IPS-NIHi7 (cell line): Measurements from ENCODE around the gene FGFRL1.
"Not testable (repeated sequence)": the region's sequence is repeated elsewhere in the genome, so short reads cannot be mapped to it uniquely, and the experiment has no call there.

Source experiments
- DNase-seq: peaks from one replicate; pipeline ENCODE4 v3.0.0; 2012; ENCODE audit warnings: mixed read lengths; ENCODE audit errors: extremely low spot score

FGFRL1 gene

DNA sequence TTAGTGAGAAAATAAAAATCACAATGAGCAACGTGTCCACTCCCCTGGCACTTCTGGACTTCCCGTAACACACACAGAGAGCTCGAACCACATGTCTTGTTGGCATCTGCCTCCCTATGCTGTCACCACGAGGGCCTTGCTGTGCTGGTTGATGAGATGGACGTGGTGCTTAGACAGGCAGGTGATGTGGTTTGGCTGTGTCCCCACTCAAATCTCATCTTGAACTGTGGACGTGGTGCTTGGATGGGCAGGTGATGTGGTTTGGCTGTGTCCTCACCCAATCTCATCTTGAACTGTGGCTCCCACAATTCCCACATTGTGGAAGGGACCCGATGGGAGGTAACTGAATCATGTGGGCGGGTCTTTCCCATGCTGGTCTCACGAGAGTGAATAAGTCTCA, 40.0 kb downstream of the FGFRL1 start:
- no peak for DNase-seq

DNA sequence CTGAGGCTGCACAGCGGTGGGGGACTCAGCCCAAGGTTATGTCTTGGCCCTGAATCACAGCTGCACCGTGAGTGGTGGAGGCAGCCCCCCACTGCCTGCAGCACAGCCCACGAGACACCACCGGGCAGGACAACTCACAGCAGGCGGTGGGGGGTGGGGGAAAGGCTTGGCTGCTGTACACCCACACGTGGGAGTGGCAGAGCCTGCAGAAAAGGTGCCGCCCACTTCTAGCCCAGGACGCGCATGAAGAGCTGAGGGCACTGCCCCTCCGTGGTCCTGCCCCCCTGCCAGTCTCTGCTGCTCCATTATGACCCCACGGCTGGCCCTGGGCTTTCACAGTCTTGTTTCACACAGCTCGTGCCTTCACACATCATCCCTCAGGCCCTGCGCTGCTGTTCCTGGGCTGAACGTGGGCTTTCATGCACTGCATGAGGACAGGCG, 40.8 kb downstream of the FGFRL1 start:
- no peak for DNase-seq

DNA sequence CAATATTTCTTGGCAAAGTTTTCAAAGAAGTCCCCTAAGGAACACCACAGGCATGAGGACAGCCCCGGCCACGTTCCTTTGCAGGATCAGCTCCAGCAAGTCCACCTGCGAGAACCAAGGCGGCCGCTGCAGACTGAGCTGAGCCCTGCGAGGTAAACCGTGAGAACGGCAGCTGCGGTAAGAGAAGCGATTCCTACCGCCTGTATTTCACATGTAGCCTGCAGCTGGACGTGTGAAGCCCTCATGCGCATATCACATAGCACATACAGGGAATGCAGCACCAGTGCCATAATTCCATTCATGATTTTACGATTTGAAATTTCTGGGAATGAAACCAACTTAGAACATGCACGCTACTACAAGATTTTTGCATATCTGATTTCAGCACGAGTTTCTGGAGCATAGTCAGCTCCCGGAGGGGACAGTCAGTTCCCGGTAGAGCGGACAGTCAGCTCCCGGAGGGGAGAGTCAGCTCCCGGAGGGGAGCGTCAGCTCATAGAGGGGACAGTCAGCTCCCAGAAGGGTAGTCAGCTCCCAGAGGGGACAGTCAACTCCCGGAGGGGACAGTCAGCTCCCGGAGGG, 41.7 kb downstream of the FGFRL1 start:
- DNase-seq: no peak

DNA sequence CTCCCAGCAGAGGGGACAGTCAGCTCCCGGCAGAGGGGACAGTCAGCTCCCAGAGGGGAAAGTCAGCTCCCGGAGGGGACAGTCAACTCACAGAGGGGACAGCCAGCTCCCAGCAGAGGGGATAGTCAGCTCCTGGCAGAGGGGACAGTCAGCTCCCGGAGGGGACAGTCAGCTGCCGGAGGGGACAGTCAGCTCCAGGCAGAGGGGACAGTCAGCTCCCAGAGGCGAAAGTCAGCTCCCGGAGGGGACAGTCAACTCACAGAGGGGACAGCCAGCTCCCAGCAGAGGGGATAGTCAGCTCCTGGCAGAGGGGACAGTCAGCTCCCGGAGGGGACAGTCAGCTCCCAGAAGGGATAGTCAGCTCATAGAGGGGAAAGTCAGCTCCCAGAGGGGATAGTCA, 42.5 kb downstream of the FGFRL1 start:
- not testable (repeated sequence) for DNase-seq

DNA sequence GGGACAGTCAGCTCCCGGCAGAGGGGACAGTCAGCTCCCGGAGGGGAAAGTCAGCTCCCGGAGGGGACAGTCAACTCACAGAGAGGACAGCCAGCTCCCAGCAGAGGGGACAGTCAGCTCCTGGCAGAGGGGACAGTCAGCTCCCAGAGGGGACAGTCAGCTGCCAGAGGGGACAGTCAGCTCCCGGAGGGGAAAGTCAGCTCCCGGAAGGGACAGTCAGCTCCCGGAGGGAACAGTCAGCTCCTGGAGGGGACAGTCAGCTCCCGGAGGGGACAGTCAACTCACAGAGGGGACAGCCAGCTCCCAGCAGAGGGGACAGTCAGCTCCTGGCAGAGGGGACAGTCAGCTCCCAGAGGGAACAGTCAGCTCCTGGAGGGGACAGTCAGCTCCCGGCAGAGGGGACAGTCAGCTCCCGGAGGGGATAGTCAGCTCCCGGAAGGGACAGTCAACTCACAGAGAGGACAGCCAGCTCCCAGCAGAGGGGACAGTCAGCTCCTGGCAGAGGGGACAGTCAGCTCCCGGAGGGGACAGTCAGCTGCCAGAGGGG, 43.3 kb downstream of the FGFRL1 start:
- DNase-seq: not testable (repeated sequence)

DNA sequence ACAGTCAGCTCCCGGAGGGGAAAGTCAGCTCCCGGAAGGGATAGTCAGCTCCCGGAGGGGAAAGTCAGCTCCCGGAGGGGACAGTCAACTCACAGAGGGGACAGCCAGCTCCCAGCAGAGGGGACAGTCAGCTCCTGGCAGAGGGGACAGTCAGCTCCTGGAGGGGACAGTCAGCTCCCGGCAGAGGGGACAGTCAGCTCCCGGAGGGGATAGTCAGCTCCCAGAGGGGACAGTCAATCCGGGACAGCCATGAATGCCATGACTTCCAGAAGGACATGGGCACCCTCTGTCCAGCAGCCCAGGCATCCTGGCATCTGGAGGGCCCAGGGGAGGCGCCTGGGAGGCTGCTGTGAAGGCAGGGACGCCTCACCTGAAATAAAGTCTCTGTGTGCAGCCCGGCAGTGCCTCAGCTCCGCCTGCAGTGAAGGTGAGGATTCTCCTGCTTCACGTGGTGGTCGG, 43.8 kb downstream of the FGFRL1 start:
- DNase-seq: not testable (repeated sequence)

DNA sequence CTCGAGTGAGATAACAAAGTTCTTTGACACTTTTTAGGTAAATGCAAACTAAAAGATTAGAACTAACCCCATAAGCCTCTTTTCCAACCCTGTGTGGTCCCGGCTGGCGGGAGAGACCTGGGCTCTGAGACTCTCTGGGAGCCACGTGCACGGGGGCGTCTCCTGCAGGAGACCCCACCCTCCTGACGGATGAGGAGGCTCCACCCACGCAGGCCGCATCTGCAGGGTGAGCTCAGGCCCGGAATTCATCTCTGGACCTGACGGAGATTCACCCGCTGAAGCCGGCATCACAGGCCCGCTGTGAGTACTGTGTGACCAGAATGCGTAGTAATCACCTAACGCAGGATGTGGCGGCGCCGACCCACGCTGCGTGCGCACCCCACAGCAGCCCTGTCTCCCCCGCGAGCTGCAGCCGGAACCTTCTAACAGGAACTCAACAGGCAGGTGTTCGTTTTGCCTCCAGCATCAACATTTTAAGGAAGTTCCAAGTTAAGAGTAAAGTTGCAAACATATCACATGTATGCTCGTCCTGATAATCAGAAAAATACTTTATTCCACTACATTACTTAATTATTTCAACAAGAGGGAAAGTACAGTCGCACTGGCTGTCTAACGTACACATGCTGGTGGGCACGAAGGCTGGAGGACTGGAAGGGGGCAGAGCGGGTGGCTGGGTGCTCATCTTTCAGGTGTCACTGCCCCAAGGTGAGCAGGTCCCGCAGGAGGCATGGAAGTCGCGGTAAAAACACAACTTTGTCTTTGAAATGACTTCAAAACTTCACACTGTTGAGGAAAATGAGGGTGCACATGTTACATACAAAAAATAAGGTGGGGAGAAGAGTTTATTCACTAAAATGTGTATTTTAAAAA, 44.5 kb downstream of the FGFRL1 start:
- peak; percentile 68 for DNase-seq

DNA sequence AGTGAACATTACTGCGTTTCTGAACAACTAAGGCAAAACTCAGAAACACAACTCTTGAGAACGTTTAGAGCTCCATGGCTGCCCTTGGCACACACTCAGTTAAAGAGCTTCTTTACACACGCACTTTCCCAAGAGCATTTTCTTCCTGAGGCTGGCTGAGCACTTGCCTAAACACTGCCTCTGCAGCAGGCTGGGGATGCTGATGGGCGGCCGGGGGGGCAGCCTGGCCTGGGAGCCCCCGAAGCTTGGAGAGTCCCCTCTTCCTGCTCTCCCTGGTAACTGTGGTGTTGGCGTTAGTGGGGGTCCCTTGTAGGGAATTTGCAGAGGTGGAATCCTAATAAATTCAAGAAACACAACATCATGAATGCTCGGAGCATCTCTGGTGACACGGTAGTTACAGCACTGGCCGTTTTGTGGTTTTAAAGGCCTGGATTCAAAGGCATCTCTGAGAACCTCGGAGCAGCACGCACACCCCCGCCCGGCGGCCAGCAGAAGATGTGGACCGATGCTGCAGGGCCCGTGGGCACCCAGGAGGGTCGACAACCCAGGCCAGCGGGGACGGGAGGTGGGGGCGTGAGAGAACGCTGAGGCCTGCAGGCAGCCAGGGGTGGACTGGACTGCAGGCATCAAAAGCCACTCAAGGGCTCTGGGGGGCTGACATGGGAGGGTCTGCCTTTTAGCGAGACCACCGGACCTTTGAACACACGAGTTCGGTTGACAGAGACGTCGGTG, 45.4 kb downstream of the FGFRL1 start:
- DNase-seq: no peak

DNA sequence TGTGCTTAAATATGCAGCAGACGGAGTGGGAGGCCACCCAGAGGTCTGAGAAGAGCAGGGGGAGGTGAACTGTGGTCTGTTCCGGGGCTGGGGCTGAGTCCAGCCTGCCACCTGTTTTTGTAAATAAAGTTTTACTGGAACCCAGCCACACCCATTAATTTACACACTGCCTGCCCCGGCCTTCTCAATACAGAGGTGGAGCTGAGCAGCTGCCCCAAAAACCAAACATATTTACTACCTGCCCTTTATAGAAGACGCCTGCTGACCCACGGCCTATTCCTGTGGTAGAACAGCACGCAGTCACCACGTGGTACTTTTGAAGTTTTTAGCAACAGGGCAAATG, 45.9 kb downstream of the FGFRL1 start:
- DNase-seq: no peak

DNA sequence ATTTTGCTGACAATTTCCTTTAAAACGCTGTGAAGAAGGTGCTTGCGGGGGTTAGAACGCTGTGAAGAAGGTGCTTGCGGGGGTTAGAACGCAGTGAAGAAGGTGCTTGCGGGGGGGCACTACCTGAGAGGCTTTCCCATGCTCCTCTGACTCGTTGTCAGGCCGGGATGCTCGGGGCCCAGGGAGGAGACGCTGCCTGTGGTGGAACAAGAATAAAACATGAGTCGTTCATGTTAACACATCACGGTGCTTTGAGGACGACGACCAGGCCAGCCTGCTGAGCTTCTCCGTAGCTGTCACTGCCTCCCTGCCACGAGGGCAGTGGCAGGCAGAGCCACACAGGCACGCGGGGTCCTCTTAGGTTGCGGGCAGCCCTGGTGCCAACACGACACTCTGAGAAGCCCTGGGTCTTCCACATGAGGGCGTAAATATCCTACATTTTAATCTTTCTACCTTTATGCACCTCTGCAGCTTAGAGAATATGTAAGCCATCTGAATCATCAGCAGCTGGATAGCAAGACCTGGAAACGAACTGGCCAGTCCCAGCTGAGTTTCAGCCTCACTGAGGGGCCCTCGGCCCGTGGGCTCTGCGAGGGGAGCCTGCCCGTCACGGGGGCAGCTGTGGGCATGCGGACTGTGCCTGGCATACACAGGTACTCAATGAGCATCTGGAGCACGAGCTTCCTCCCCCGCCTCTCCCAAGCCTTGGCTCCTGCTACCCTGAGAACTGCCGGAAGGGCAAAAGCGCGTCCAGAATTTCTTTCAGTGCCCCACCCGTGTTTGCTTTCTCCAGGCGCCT, 47.0 kb downstream of the FGFRL1 start:
- DNase-seq: no peak

DNA sequence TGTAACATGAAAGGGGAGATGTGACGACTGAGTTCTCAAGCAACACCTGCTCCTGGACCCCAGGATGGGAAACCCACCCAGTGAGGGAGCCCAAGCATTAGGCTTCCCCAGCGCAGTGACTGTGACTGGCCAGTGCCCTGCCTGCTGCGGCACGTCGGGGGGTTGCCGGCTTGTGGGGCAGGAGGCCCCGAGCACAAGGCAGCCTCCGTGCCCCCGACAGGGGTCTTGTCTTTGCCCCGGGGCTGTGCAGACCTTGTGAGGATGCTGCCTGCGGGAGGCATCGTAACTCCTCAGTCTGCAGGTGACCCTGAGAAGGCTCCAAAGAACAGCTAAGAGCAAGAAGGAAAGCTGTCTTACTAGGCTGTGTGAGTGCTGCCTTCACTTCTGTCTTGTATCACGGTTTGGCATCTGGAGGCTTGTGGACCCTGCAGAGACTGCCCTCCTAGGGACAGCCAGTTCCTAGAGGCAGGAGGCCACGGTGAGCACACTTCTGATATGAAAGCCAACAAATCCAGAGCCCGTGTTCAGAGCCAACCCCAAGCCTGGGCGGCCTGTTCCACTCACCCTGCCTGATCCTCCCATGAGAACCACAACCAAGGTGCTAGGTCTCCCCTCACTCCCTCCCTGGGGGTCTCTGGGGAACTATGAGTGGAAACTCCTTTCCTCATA, 47.7 kb downstream of the FGFRL1 start:
- DNase-seq: no peak

DNA sequence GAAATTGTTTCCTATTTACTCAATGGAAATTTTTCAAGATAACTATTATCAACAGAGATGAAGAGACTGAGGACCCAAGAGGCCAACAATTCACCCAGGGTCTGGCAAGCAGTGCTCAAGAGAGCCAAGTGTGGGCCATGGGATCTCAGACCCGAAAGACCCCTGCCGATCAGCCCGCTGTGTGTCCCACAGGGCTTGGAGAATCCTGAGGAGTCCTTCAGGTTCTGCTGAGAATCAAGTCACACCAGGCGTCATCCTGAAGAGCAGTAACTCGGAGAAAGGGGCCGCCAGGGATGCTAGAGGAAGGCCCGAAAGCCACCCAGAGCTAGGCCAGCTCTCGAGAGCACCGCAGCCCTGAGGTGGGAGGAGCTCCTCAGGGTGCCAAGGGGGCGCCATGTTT, 48.7 kb downstream of the FGFRL1 start:
- no peak for DNase-seq

DNA sequence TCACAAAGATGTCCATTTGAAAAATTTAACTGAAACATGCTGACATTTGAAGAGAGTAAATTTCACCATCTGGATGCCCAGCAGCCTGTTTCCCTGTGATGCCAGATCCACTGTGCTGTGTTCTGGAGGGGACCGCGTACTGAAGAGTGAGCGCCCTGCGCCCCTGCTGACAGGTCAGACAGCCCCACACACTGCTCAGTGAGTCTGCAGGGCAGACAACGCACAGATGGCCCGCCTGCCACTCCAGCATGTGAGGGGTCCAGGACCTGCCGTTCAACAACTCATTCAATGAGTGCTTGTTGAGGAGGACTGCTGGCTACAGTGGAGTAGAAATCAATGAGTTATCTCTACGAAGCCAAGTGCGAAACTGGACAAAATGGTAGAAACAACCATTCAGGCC, 49.2 kb downstream of the FGFRL1 start:
- DNase-seq: no peak

DNA sequence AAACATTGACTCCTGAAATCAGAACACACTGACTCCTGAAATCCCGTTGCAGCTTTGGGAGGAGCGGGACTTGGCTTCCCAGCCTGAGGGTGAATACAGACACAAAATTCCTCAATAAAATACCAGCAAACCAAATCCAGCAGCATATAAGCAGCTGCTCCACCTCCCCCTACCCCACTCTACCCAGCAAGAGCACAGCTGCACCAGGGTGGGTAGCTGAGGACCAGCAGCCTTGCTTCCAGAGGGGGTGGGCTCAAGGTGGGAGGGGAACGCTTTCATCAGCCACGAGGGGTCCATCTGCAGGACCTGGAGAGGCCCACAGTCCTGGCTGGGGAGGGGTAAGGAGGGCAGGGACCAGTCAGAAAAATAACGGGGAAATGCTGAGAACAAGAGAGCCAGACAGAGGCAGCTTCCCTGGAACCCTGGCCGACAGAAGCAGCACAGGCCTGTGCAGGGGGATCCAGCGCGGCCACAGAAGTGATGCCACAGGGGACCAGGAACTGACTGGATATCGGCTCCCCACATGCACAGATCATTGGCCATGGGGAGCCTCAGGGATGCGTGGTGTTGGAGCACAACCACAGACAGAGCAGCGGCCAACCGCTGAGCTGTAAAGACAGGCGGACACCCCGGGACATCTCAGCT, 49.8 kb downstream of the FGFRL1 start:
- DNase-seq: no peak

DNA sequence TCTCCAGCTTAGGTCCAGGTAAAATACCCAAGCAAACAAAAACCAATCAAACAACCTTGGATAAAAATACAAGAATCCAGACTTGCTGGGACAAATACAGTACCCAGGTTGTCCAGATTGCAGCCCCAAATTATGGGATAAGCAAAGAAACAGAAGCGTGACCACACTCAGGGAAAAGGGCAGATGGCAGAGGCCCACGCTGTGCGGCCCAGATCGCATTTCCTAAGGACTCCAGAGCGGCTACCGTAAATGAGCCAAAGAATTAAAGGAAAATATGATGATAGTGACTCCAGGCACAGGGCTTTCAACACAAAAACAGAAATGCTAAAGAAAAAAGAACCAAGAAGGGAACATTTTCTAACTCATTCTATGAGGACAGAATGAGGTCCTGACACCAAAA, 50.3 kb downstream of the FGFRL1 start:
- DNase-seq: no peak

DNA sequence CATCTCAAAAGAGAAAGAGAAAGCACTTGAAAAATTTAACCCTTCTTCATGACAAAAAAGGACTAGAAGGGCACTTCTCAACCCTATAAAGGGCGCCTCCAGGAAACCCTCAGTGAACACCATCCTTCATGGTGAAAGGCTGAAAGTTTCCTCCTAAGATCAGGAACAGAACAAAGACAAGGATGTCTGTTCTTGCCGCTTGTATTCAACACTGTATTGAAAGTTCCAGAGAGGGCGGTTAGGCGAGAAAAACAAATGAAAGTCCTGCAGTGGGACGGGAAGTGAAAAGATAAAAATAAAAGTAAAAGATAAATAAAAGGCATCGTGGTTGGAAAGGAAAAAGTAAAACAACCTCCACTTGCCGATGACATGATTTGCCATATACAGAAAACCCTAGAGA, 51.0 kb downstream of the FGFRL1 start:
- no peak for DNase-seq

DNA sequence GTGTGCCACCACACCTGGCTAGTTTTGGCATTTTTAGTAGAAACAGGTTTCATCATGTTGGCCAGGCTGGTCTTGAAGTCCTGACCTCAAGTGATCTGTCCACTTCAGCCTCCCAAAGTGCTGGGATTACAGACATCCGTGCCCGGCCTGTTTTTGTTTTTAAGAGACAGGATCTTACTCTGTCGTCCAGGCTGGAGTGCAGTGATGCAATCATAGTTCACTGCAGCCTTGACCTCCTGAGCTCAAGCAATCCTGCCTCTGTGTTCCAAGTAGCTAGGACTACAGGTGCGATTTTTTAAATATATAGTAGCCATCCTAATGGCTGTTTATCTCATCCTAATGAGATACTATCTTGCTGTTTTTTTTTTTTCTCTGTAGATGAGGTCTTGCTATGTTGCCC, 54.3 kb downstream of the FGFRL1 start:
- no peak for DNase-seq

DNA sequence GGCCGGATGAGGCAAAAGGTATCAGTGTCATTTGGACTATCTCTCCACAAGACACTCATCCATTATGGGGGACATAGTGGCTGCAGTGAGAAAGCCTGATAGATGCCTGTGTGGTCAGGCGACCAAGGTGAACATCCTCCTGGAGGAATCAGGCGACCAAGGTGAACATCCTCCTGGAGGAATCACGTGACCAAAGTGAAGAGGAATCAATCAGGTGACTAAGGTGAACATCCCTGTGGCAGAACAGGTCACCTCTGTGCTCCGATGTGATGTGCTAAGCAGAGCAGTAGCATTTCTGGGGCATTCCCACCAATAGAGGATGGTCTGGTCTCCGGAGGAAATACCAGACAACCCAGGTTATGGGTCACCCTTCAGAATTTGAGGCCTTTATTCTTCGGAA, 58.0 kb downstream of the FGFRL1 start:
- DNase-seq: no peak

DNA sequence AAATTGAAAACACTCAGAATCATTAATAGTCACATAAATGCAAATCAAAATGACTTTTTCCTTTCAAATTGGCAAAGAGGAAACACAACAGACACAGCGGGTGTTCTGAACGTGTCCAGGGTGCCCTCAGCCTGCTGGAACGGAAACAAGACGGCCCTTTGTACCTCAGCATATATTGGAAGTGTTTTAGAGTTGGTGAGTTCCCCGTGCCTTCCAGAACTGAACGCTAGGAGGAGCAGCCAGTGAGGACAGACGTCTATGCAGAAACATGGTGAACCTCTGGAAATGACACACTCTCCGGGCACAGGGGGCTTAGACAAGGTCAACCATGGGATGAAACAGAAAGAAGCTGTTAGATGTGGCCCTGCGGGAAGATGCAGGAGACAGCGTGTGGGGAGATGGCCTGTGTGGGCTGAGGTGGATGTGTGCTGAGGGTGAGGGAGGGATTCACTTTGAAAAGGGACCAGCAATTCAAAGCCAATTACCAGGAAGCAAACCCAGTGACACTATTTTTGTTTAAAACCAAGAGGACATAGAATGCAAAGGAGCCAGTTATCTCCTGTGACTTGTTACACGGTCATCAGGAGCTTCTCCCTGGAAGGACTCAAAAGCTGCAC, 61.5 kb downstream of the FGFRL1 start:
- DNase-seq: peak; percentile 76

DNA sequence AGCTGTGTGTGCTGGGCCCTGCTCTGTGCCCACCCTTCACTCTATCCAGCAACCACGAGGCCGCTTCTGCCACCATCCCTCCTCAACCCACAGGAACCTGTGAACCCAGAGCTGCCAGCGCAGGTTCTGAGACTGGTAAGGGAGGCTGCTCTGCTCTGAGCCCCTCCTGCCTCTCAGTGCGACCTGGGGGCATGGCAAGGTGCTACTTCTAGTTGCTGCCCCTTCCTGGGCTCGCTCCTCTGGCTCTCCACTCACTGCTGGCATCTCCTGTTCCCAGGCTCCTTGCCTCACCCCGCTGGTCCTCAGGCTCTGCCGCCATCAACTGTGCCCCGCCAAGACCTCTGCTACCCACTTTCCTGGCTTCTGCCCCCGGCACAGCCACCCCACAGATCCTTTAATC, 62.7 kb downstream of the FGFRL1 start:
- DNase-seq: no peak
